GM12878 (cell line): ENCODE results near the gene EBPL. TPM values are rescaled to one million over a fixed set of nuclear protein-coding genes. Genes with fewer than 3 reads are reported as not detected.

Experiments
- ATAC-seq: fragments of 200-7000 bp; cut with Tn5 transposase; 3 replicates; pipeline ENCODE4 v1.9.1; 2020; ENCODE audit warnings: mild to moderate bottlenecking, moderate library complexity
- BruUV-seq: library from RNA; stranded (reverse); fragments of 400-500 nt; replicated peaks from 2 replicates; lab custom pipeline; 2021; lab: Mats Ljungman, UMichigan
- CTCF ChIA-PET: fragments of 300-600 bp; sonication (Branson Sonifier 250); formaldehyde crosslinking; extraction: SDS; loops from one replicate; lab custom pipeline; 2021; ENCODE audit warnings: inconsistent platforms; lab: Yijun Ruan, JAX
- POLR2A ChIA-PET: fragments of 350-600 bp; formaldehyde crosslinking; extraction: SDS; loops from one replicate; lab custom pipeline; 2021; ENCODE audit warnings: inconsistent platforms; lab: Charles Lee
- RAD21 ChIA-PET: fragments of 300-600 bp; sonication (Branson Sonifier 250); formaldehyde crosslinking; loops from one replicate; lab custom pipeline; 2023; ENCODE audit warnings: antibody characterized with exemption; ENCODE audit not compliant: unreplicated experiment; lab: Charles Lee
- SMC1A ChIA-PET: fragments of 300-600 bp; sonication (Branson Sonifier 250); formaldehyde crosslinking; loops from one replicate; lab custom pipeline; 2023; ENCODE audit not compliant: unreplicated experiment, uncharacterized antibody; lab: Charles Lee
- DNase-seq: peaks from one replicate; pipeline ENCODE4 v3.0.0-alpha.2; 2011; ENCODE audit warnings: low read depth, low spot score
- FAIRE-seq: peaks from 3 replicates; lab custom pipeline; 2011; peaks lifted over from hg19 to GRCh38; lab: Jason Lieb, UNC
- H2AFZ ChIP-seq: 2 replicates; pipeline ENCODE4 v1.6.0; 2011; ENCODE audit warnings: low read depth, low read length, control low read depth; ENCODE audit not compliant: control insufficient read depth
- H3K27ac ChIP-seq: 2 replicates; pipeline ENCODE4 v1.5.1; 2011; ENCODE audit warnings: control low read depth; ENCODE audit not compliant: control insufficient read depth, insufficient read depth
- H3K27me3 ChIP-seq, 2 experiments: replicated peaks in 1 of 2; 2 replicates each; pipeline versions ENCODE4 v1.6.0 to v1.6.1; 2011; ENCODE audit warnings: low read length in 1 of 2; ENCODE audit not compliant: control insufficient read depth in 2 of 2, insufficient read depth in 2 of 2
- H3K36me3 ChIP-seq, 2 experiments: 2 replicates each; pipeline ENCODE4 v1.5.1; 2011; ENCODE audit warnings: low read length in 1 of 2; ENCODE audit not compliant: control insufficient read depth in 2 of 2, insufficient read depth in 2 of 2
- H3K4me1 ChIP-seq: 2 replicates; pipeline ENCODE4 v1.6.1; 2011; ENCODE audit warnings: mild to moderate bottlenecking, low read length, moderate library complexity, mixed read lengths; ENCODE audit not compliant: control insufficient read depth, insufficient read depth
- H3K4me2 ChIP-seq: 2 replicates; pipeline ENCODE4 v1.6.0; 2011; ENCODE audit warnings: control low read depth; ENCODE audit not compliant: control insufficient read depth, insufficient read depth
- H3K4me3 ChIP-seq: fragments of 200-600 bp; sonication (generic); 2 replicates; pipeline ENCODE4 v1.5.1; 2016
- H3K79me2 ChIP-seq: 2 replicates; pipeline ENCODE4 v1.6.0; 2011; ENCODE audit warnings: low read length; ENCODE audit not compliant: control insufficient read depth, insufficient read depth
- H3K9ac ChIP-seq: 2 replicates; pipeline ENCODE4 v1.8.0; 2011; ENCODE audit warnings: low read length, control low read depth, mixed read lengths; ENCODE audit not compliant: control insufficient read depth, insufficient read depth
- H3K9me3 ChIP-seq: replicated peaks from 3 replicates; pipeline ENCODE4 v1.5.1; 2011; ENCODE audit warnings: mild to moderate bottlenecking, low read length; ENCODE audit not compliant: control insufficient read depth, insufficient read depth
- H4K20me1 ChIP-seq: 2 replicates; pipeline ENCODE4 v1.6.0; 2011; ENCODE audit not compliant: control insufficient read depth, insufficient read depth
- HDGF ChIP-seq: fragments of 450-650 bp; IDR thresholded peaks from 2 replicates; pipeline ENCODE4 v1.6.1; 2016; ENCODE audit warnings: antibody characterized with exemption
- NR2C2 ChIP-seq: IDR thresholded peaks from 2 replicates; pipeline ENCODE4 v1.6.1; 2011; ENCODE audit warnings: borderline replicate concordance, low read depth; ENCODE audit not compliant: control insufficient read depth, insufficient read length
- PKNOX1 ChIP-seq: fragments of 450-650 bp; IDR thresholded peaks from 2 replicates; pipeline ENCODE4 v1.6.1; 2016; ENCODE audit warnings: mild to moderate bottlenecking
- SPI1 ChIP-seq: IDR thresholded peaks from 2 replicates; pipeline ENCODE4 v1.6.1; 2011; ENCODE audit warnings: low read depth, mild to moderate bottlenecking, low read length, moderate library complexity, borderline replicate concordance; ENCODE audit not compliant: insufficient read depth
- ZNF622 ChIP-seq: fragments of 450-650 bp; IDR thresholded peaks from 2 replicates; pipeline ENCODE4 v1.6.1; 2017; ENCODE audit warnings: mild to moderate bottlenecking, inconsistent platforms
- WGBS: methylation state at CpG from one replicate; pipeline ENCODE4 v1.1.6; 2016; ENCODE audit warnings: low lambda C conversion rate; ENCODE audit not compliant: insufficient replicate concordance, insufficient coverage; ENCODE audit errors: missing lambda C conversion rate; 5-methylcytosine and 5-hydroxymethylcytosine counted together
- in situ Hi-C: fragments of 300-500 bp; cut with MboI; formaldehyde crosslinking; loops from 9 replicates; pipeline ENCODE4 v1.14.3; 2018; ENCODE audit warnings: mixed read lengths
- intact Hi-C: fragments of 100-400 bp; cut with micrococcal nuclease; formaldehyde crosslinking; loops from one replicate; pipeline ENCODE4 v1.14.2; 2022; ENCODE audit not compliant: unreplicated experiment
- polyA plus RNA-seq, 11 experiments: library from polyadenylated mRNA; depleted of rRNA in 4 of 11; unstranded in 6 of 11; stranded (reverse) in 5 of 11; fragments of >200 nt; fragmentation: Nextera tagmentation in 4 of 11; fragmentation: Illumina TruSeq in 1 of 11; extraction: Ambion mirVana in 4 of 11; extraction: Trizol in 1 of 11; gene quantifications; 1 replicate in 1 of 11; 2 replicates in 10 of 11; pipeline versions ENCODE4 v1.2.1 to v1.2.3, GENCODE V29; 2011 to 2016; ENCODE audit warnings: inconsistent platforms in 2 of 11, missing spikeins in 2 of 11, low read depth in 1 of 11
- total RNA-seq, 4 experiments: library from RNA; depleted of rRNA in 3 of 4; stranded (reverse); fragments of >200 nt in 3 of 4; fragmentation: Illumina TruSeq in 1 of 4; extraction: Trizol in 1 of 4; gene quantifications; 2 replicates each; pipeline versions ENCODE4 v1.2.1 to v1.2.3, GENCODE V29; 2013 to 2021

Gene EBPL
- total and polyA plus RNA-seq, 10 of the 15 experiments (the other 5 are each of a cell fraction or from before 2014, with no cell fraction given) = 6.2 to 72.8 (median 43.5) TPM

GRCh38 chr13:49633710-49634109 lies 57.6 kb downstream of the EBPL start:
- Histone ChIP-seq H3K9ac (no peak overlapping the region), H3K4me1 (peaks cover 3% of the 10 kb centered on the region; the same call in 1 of the 2 replicates), H3K36me3 (0 out of 4 replicates have a peak, but pooled peaks cover 0 to 2% of the 10 kb centered on the region in 2 experiments), H3K4me3 (no peak overlapping the region), H3K79me2 (peaks cover 5% of the 10 kb centered on the region), H3K9me3 (no peaks in the 10 kb centered on the region), H4K20me1 (no peaks in the 10 kb centered on the region), H3K27ac (no peak overlapping the region), H2AFZ (no peak overlapping the region), H3K27me3 (no peaks in the 10 kb centered on the region), H3K4me2 (no peak overlapping the region)
- DNase-seq (no peak), ATAC-seq (no peak), FAIRE-seq (no peak)
- in situ Hi-C loops = no loop called here
- no TSS peak for BruUV-seq
- ChIA-PET CTCF (interaction anchor here (0.7 to 0.8 kb wide), 2 partner anchors 20 to 26 kb away, joined by 3 read pairs; no protein-coding TSS in a partner anchor), SMC1A (no interaction called here), POLR2A (no interaction called here), RAD21 (no interaction called here)
- intact Hi-C loops = no loop called here
- TF ChIP-seq HDGF (no peak), NR2C2 (no peak), ZNF622 (no peak)
- WGBS = 83% methylated on average over 4 of the region's 4 CpGs

DNA sequence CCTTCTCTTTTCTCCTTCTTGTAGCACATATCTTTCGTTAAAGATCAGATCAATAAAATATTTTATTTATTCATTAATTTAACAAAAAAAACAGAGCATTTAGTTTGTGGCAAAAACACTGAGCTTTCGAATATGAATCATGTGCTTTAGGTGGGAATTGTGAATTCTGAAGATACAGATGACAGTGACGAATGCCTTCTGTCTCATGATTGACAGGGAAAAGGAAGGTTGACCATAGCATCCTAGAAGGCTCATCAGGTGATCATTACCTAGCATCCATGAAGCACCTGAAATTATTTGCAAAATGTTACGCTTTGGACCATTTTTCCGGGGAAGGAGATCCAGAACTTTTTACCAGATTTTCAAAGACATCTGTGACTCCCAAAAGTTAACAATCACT lies 59.1 kb downstream of the EBPL start:
- H3K4me3 ChIP-seq = no peak overlapping the region
- H3K9me3 ChIP-seq = no peaks in the 10 kb centered on the region
- RAD21 ChIA-PET = interaction anchor here (0.5 kb wide), 1 partner anchor 330 kb away, joined by 3 read pairs; no protein-coding TSS in a partner anchor
- in situ Hi-C loops = no loop called here
- no peak overlapping the region for H3K9ac ChIP-seq
- no peak for DNase-seq
- TF ChIP-seq SPI1 (no peak), PKNOX1 (peak; percentile 30; the same call in 1 of the 2 replicates)
- TF ChIP-seq, all 136 proteins: peak for 1
- ChIA-PET POLR2A (no interaction called here), SMC1A (no interaction called here), CTCF (no interaction called here)
- ATAC-seq = no peak
- intact Hi-C loops = no loop called here
- no TSS peak for BruUV-seq
- no peak overlapping the region for H3K4me2 ChIP-seq
- H3K27ac ChIP-seq = no peak overlapping the region
- FAIRE-seq = no peak
- H4K20me1 ChIP-seq = no peaks in the 10 kb centered on the region
- peaks cover 3% of the 10 kb centered on the region; the same call in 1 of the 2 replicates for H3K4me1 ChIP-seq
- H3K36me3 ChIP-seq = 0 out of 4 replicates have a peak, but pooled peaks cover 0 to 2% of the 10 kb centered on the region in 2 experiments
- no peak overlapping the region for H2AFZ ChIP-seq
- WGBS = 98% methylated on average over 5 of the region's 5 CpGs
- no peaks in the 10 kb centered on the region for H3K27me3 ChIP-seq
- H3K79me2 ChIP-seq = peaks cover 7% of the 10 kb centered on the region
